Middle frontal gyrus (tissue), 1 donor: ENCODE results near the gene HGF.

Source experiments
- DNase-seq: peaks from one replicate; pipeline ENCODE4 v3.0.0-alpha.2; 2015; ENCODE audit warnings: low spot score; ENCODE audit errors: extremely low spot score

The HGF gene

GRCh38 chr7:81776948-81777630 lies 7.2 kb upstream of the HGF start:
- DNase-seq: no peak

GRCh38 chr7:81776161-81776560 lies 6.3 kb upstream of the HGF start:
- DNase-seq: no peak

GRCh38 chr7:81775560-81775959 lies 5.7 kb upstream of the HGF start:
- DNase-seq: no peak

- DNase-seq: no peak
These were observed 4.7 kb upstream of the HGF start for GRCh38 chr7:81774551-81774950.

GRCh38 chr7:81770728-81771223 lies 929 bp upstream of the HGF start:
- no peak for DNase-seq

GRCh38 chr7:81768951-81769778 lies 682 bp downstream of the HGF start:
- DNase-seq: no peak

- no peak for DNase-seq
These were observed 1.9 kb downstream of the HGF start for GRCh38 chr7:81767926-81768325.

GRCh38 chr7:81761821-81762220 lies 8.0 kb downstream of the HGF start:
- DNase-seq: no peak

- DNase-seq: no peak
These were observed 8.8 kb downstream of the HGF start for GRCh38 chr7:81761031-81761430.

- no peak for DNase-seq
These were observed 14.7 kb downstream of the HGF start for GRCh38 chr7:81754918-81755696.

GRCh38 chr7:81753392-81753791 lies 16.5 kb downstream of the HGF start:
- DNase-seq: no peak

- no peak for DNase-seq
These were observed 17.5 kb downstream of the HGF start for GRCh38 chr7:81752318-81752714.

- no peak for DNase-seq
These were observed 18.1 kb downstream of the HGF start for GRCh38 chr7:81751619-81752317.

- DNase-seq: no peak
These were observed 24.2 kb downstream of the HGF start for GRCh38 chr7:81745637-81746036.

GRCh38 chr7:81744389-81744788 lies 25.5 kb downstream of the HGF start:
- no peak for DNase-seq

- DNase-seq: no peak
These were observed 26.2 kb downstream of the HGF start for GRCh38 chr7:81743665-81744064.

- DNase-seq: no peak
These were observed 26.6 kb downstream of the HGF start for GRCh38 chr7:81743201-81743600.

GRCh38 chr7:81740403-81740802 lies 29.4 kb downstream of the HGF start:
- DNase-seq: no peak

- DNase-seq: no peak
These were observed 33.8 kb downstream of the HGF start for GRCh38 chr7:81736091-81736490.

- no peak for DNase-seq
These were observed 44.1 kb downstream of the HGF start for GRCh38 chr7:81725812-81726127.

- DNase-seq: no peak
These were observed 44.6 kb downstream of the HGF start for GRCh38 chr7:81725003-81725811.
